Hematopoietic multipotent progenitor cell treated with erythropoietin and hydrocortisone succinate and interleukin-3 and kit ligand, for 15 days (in vitro differentiated cells): ENCODE data around the gene FRY.

Source experiments
- DNase-seq: peaks from one replicate; pipeline ENCODE4 v3.0.0-alpha.2; 2015; ENCODE audit warnings: low spot score

The FRY gene

DNA sequence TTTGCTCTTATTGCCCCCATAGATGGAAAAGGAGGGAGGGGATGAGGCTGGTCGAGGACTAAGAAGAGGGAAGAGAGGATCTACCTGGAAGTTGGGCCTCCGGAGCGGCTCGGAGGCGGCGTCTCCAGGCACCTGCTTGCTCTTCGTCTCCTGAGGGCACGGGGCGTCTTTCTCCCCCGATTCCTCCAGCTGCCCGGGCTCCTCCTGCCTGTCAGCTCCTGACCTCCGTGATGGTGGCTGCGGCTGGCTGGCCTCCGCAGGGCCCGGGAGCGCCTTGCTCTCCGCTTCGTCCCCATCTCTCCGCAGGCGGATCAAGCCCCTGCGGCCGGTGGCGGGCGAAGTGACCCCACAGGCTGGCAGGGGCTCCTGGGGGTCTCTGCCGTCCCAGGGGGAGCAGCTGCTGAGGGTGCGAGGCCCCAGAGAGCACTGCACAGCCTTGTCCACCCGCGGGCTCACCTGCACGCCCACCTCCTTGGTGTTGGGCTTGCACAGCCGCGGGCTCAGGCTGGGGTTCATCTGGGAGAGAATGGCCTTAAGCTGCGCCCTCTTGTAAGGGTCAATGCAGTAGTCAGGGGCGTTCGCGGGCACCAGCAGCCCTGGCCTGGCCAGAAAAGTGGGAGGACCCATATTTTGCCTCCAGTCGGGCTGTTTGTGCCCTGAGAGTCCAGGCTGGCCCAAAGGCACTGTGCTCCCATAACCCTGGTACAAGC, 279.8 kb downstream of the FRY start:
- no peak for DNase-seq

DNA sequence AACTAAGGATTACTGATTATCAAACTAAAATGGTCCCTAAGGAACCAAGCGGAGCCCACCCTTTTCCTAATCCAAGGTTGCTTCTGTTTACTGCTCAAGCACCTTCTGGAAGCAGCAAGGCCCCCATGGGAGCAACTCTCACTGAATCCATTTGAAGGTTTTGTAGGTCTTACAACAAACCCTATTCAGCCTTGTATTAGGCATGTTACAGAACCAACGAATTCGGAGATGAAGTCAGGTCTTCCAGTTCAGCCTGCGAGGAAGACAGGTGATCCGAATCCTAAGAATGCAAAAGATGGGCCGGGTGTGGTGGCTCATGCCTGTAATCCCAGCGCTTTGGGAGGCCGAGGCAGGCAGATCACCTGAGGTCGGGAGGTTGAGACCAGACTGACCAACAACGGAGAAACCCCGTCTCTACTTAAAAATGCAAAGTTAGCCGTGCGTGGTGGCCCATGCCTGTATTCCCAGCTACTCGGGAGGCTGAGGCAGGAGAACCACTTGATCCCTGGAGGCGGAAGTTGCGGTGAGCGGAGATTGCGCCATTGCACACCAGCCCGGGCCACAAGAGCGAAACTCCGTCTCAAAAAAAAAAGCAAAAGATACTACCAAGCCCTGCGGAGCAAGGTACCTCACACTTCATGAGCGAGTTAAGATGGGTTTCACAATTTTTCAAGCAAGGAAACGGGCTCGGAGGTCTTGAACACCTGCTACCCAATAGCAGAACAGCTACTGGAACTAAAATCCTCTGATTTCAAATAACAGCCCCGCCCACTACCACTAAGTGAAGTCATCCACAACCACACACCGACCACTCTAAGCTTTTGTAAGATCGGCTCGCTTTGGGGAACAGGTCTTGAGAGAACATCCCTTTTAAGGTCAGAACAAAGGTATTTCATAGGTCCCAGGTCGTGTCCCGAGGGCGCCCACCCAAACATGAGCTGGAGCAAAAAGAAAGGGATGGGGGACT, 283.0 kb downstream of the FRY start:
- peak; percentile 65 for DNase-seq

DNA sequence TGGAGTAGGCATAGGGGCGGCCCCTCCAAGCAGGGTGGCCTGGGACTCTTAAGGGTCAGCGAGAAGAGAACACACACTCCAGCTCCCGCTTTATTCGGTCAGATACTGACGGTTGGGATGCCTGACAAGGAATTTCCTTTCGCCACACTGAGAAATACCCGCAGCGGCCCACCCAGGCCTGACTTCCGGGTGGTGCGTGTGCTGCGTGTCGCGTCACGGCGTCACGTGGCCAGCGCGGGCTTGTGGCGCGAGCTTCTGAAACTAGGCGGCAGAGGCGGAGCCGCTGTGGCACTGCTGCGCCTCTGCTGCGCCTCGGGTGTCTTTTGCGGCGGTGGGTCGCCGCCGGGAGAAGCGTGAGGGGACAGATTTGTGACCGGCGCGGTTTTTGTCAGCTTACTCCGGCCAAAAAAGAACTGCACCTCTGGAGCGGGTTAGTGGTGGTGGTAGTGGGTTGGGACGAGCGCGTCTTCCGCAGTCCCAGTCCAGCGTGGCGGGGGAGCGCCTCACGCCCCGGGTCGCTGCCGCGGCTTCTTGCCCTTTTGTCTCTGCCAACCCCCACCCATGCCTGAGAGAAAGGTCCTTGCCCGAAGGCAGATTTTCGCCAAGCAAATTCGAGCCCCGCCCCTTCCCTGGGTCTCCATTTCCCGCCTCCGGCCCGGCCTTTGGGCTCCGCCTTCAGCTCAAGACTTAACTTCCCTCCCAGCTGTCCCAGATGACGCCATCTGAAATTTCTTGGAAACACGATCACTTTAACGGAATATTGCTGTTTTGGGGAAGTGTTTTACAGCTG, 283.9 kb downstream of the FRY start, which contains the start of the genes BRCA2 and ZAR1L:
TSS of gene BRCA2 (plus strand) at position 271 of the 790 bp plus-strand sequence. CDS start 953 bp downstream, outside the sequence.
TSS of gene ZAR1L (minus strand) at position 126 of the 790 bp plus-strand sequence. CDS start 3,438 bp downstream, outside the sequence.
- peak; percentile 91 for DNase-seq

DNA sequence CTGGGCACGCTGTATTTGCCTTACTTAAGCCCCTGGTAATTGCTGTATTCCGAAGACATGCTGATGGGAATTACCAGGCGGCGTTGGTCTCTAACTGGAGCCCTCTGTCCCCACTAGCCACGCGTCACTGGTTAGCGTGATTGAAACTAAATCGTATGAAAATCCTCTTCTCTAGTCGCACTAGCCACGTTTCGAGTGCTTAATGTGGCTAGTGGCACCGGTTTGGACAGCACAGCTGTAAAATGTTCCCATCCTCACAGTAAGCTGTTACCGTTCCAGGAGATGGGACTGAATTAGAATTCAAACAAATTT, 284.4 kb downstream of the FRY start:
- no peak for DNase-seq

DNA sequence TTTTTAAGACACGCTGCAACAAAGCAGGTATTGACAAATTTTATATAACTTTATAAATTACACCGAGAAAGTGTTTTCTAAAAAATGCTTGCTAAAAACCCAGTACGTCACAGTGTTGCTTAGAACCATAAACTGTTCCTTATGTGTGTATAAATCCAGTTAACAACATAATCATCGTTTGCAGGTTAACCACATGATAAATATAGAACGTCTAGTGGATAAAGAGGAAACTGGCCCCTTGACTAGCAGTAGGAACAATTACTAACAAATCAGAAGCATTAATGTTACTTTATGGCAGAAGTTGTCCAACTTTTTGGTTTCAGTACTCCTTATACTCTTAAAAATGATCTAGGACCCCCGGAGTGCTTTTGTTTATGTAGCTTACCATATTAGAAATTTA, 284.9 kb downstream of the FRY start:
- DNase-seq: peak; percentile 7

DNA sequence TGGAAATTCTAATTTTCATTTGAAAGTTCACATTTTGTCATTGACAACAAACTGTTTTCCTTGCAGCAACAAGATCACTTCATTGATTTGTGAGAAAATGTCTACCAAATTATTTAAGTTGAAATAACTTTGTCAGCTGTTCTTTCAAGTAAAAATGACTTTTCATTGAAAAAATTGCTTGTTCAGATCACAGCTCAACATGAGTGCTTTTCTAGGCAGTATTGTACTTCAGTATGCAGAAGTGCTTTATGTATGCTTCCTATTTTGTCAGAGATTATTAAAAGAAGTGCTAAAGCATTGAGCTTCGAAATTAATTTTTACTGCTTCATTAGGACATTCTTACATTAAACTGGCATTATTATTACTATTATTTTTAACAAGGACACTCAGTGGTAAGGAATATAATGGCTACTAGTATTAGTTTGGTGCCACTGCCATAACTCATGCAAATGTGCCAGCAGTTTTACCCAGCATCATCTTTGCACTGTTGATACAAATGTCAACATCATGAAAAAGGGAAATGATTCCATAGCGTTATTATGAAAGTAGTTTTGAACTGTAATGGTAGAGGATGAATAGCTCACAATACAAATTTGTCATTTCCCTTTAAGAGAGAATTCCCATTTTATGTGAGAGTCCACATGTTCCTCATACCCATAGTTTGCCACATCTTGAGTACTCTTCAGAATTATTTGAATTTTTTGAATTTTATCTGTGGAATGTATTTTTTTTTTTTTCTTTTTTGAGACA, 286.3 kb downstream of the FRY start:
- no peak for DNase-seq

DNA sequence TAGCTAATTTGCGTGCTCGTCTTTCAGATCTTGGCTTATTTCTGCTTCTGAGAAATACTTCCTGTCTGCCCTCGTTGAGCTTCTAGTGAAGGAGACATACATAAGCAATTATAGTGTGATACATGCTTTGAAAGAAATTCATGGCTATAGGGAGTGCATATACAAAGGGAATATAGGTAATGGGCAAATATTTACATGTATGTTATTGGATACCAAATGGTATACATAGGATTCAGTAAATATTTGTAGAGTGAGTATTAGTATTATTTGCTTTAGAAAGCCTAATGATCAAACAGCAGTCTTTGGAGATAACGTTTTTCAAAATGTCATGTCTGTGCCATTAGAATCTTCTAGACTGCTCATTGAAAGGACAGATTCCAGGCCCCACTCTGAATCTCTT, 289.0 kb downstream of the FRY start:
- DNase-seq: no peak

DNA sequence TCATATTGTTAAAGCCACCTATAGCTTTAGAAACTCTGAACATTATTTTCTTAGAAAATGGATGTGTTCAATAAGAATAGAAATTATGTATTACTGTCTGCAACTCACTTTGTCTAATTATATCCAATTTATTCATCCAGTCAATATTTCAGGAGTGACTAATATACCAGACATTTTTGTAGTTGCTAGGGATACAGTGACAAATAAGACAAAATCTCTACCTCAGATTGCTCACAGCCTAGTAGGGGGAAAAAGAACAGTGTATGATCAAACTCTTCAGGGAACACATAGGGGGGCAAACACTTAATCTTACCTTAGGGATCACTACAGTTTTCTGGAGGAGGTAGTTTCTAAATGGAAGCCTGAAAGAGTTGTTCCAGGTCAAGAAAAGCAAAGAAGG, 292.3 kb downstream of the FRY start:
- DNase-seq: no peak

DNA sequence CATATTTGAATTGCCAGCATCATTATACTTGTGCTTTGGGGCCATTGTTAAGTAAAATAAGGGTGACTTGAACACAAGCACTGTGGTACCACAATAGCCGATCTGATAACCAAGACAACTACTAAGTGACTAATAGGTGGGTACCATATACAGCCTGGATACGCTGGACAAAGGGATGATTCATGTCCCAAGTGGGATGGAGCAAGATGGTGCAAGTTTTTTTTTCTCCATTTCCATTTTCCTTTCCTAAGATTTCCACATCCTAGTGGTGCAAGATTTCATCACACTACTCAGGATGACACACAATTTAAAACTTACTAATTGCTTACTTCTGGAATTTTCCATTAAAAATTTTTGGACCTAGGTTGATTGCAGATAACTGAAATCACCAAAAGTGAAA, 298.9 kb downstream of the FRY start:
- no peak for DNase-seq

DNA sequence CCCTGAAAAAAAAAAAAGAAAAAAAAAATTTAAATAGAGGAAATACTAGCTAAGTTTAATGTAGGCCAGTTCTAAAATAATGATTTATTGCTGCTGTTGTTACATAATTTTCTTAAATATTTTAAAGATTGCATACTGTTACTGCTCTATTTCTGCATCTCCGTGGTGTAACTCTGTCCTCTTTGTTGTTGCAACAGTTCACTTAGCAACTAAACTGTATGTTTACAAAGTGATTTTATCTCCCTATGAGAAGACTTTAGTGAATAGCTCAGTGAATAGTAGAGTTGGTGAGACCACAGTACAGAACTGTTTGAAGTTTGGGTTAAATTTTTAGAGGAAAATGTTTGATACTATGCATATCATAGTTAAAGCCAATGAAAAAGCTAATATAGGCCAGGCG, 303.1 kb downstream of the FRY start:
- DNase-seq: no peak

DNA sequence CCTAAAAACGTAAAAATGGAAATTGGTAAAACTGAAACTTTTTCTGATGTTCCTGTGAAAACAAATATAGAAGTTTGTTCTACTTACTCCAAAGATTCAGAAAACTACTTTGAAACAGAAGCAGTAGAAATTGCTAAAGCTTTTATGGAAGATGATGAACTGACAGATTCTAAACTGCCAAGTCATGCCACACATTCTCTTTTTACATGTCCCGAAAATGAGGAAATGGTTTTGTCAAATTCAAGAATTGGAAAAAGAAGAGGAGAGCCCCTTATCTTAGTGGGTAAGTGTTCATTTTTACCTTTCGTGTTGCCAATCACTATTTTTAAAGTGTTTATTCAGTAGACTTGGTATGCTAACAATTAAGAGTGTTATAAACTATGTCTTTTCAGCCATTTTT, 309.3 kb downstream of the FRY start:
- no peak for DNase-seq

DNA sequence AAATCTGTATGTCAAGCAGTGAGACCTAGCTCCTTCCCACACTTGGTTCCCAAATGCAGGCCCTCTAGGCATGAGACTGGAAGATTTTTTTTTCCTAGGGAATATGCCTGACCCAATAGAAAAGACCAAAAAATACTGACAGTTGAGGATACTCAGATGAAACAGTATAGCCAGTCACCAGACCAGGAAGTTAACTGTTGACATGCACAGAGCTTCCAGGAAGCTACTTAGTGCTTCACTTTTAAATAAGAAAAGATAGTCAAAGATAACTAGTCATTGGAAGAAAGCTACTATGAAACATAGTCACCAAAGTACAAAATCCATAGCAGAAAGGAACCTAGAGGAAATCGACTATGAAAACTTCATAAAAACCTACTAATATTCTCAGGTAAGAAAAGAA, 316.1 kb downstream of the FRY start:
- no peak for DNase-seq
